ENCODE measurements around the gene SMIM38. TPM values are rescaled to one million over a fixed set of nuclear protein-coding genes. Genes with fewer than 3 reads are reported as not detected.

SMIM38 gene
- total and polyA plus RNA-seq, 2 donors (not counting 1 experiment from before 2014, with no cell fraction given), result 1.2 to 1.6 TPM

DNA sequence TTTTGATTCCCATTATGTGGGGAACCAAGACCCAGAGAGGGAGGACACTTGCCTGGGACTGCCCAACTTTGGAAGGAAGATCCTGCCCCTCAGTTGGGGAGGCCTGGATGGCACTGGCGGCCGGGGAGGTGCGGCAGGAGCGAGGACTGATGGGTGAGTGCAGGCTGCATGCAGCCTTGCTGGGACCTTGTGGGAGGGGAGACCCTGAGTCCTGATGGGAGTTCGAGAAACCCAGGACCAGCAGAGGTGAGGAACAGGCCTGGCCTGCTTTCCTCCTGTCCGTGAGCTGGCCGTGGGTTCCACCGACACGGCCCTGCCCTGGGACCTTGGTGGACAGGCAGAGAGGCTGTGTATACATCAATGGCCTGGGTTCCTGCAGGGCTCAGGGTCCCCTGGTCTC is 19.3 kb upstream of the SMIM38 start:
- H3K27me3 ChIP-seq (replicated peaks in 1 of 4; ENCODE audit: control extremely low read depth in 1 of 4, control insufficient read depth in 3 of 4, insufficient read depth in 4 of 4, low read length in 3 of 4), result no peaks in the 10 kb centered on the region
- intact Hi-C loops (cut with micrococcal nuclease), result no loop called here
- CTCF ChIA-PET, result no interaction called here
- Mint-ChIP-seq H3K4me3 (no peak overlapping the region), H3K27me3 (no peaks in the 10 kb centered on the region), H3K4me1 (peaks cover 5% of the 10 kb centered on the region), H3K27ac (no peak overlapping the region), H3K9me3 (ENCODE audit: insufficient read depth) (peaks cover 8% of the 10 kb centered on the region)
- 96% methylated on average over 9 of the region's 9 CpGs for WGBS (ENCODE audit: insufficient coverage)
- H3K79me2 ChIP-seq (ENCODE audit: control insufficient read depth, insufficient read depth, low read length), result no peaks in the 10 kb centered on the region
- no peaks in the 10 kb centered on the region for H3K36me3 ChIP-seq (replicated peaks in 1 of 2; ENCODE audit: control extremely low read depth in 1 of 2, control insufficient read depth in 1 of 2, extremely low read depth in 1 of 2, insufficient read depth in 2 of 2, low read length in 1 of 2)
- peaks cover 0 to 38% (median 8%) of the 10 kb centered on the region in 3 donors for H3K9me3 ChIP-seq (ENCODE audit: control extremely low read depth in 1 of 3, control insufficient read depth in 2 of 3, insufficient read depth in 1 of 3, low read length in 2 of 3)
- peaks cover 0 to 3% of the 10 kb centered on the region in 2 donors for H3K4me1 ChIP-seq (ENCODE audit: control insufficient read depth in 2 of 2, insufficient read depth in 2 of 2, low read length in 2 of 2)
- no peak overlapping the region for H3K9ac ChIP-seq (ENCODE audit: low read length)
- no peak for ATAC-seq (ENCODE audit: low read depth)
- no peak for DNase-seq
- no peak overlapping the region for H2AFZ ChIP-seq (ENCODE audit: insufficient read depth, low read depth, low read length, poor library complexity, severe bottlenecking)
- no peak overlapping the region for H3K4me2 ChIP-seq (replicated peaks; ENCODE audit: low read depth, low read length, poor library complexity, severe bottlenecking)
- H4K20me1 ChIP-seq (ENCODE audit: control insufficient read depth, insufficient read depth, low read length, poor library complexity, severe bottlenecking), result no peaks in the 10 kb centered on the region
- H3K27ac ChIP-seq (ENCODE audit: low read length in 2 of 2), result no peak overlapping the region
- POLR2A ChIA-PET, result no interaction called here
- TF ChIP-seq CTCF (IDR thresholded peaks at IDR 0.05) (no peak), EZH2 (IDR thresholded peaks at IDR 0.05; ENCODE audit: borderline replicate concordance, insufficient read depth, low read depth, low read length, poor library complexity, severe bottlenecking) (no peak)
- H3K4me3 ChIP-seq (ENCODE audit: control extremely low read depth in 1 of 5, extremely low read depth in 1 of 5, insufficient read depth in 1 of 5, low read depth in 2 of 5, low read length in 4 of 5), result no peak overlapping the region

- H4K20me1 ChIP-seq (ENCODE audit: control insufficient read depth, insufficient read depth, low read length, poor library complexity, severe bottlenecking), result no peaks in the 10 kb centered on the region
- ChIA-PET CTCF (no interaction called here), POLR2A (no interaction called here)
- no peak overlapping the region for H2AFZ ChIP-seq (ENCODE audit: insufficient read depth, low read depth, low read length, poor library complexity, severe bottlenecking)
- H3K9ac ChIP-seq (ENCODE audit: low read length), result no peak overlapping the region
- intact Hi-C loops (cut with micrococcal nuclease), result no loop called here
- no peaks in the 10 kb centered on the region for H3K27me3 ChIP-seq (replicated peaks in 1 of 4; ENCODE audit: control extremely low read depth in 1 of 4, control insufficient read depth in 3 of 4, insufficient read depth in 4 of 4, low read length in 3 of 4)
- peaks cover 0 to 3% of the 10 kb centered on the region in 2 donors for H3K4me1 ChIP-seq (ENCODE audit: control insufficient read depth in 2 of 2, insufficient read depth in 2 of 2, low read length in 2 of 2)
- Mint-ChIP-seq H3K4me3 (no peak overlapping the region), H3K9me3 (ENCODE audit: insufficient read depth) (peaks cover 10% of the 10 kb centered on the region), H3K27ac (no peak overlapping the region), H3K4me1 (peaks cover 5% of the 10 kb centered on the region), H3K27me3 (no peaks in the 10 kb centered on the region)
- no peak for TF ChIP-seq CTCF (IDR thresholded peaks at IDR 0.05)
- TF ChIP-seq EZH2 (IDR thresholded peaks at IDR 0.05; ENCODE audit: borderline replicate concordance, insufficient read depth, low read depth, low read length, poor library complexity, severe bottlenecking), result no peak
- peaks cover 4 to 32% (median 16%) of the 10 kb centered on the region in 3 donors for H3K9me3 ChIP-seq (ENCODE audit: control extremely low read depth in 1 of 3, control insufficient read depth in 2 of 3, insufficient read depth in 1 of 3, low read length in 2 of 3)
- ATAC-seq (ENCODE audit: low read depth) (no peak), DNase-seq (no peak)
- no peaks in the 10 kb centered on the region for H3K36me3 ChIP-seq (replicated peaks in 1 of 2; ENCODE audit: control extremely low read depth in 1 of 2, control insufficient read depth in 1 of 2, extremely low read depth in 1 of 2, insufficient read depth in 2 of 2, low read length in 1 of 2)
- H3K4me2 ChIP-seq (replicated peaks; ENCODE audit: low read depth, low read length, poor library complexity, severe bottlenecking), result no peak overlapping the region
- H3K4me3 ChIP-seq (ENCODE audit: control extremely low read depth in 1 of 5, extremely low read depth in 1 of 5, insufficient read depth in 1 of 5, low read depth in 2 of 5, low read length in 4 of 5), result no peak overlapping the region
- no peaks in the 10 kb centered on the region for H3K79me2 ChIP-seq (ENCODE audit: control insufficient read depth, insufficient read depth, low read length)
- WGBS (ENCODE audit: insufficient coverage), result 92% methylated on average over 8 of the region's 8 CpGs
- no peak overlapping the region for H3K27ac ChIP-seq (ENCODE audit: low read length in 2 of 2)
These were observed 18.4 kb upstream of the SMIM38 start for GRCh38 chr11:69137151-69137844.

All from B cell (primary cell).